BJ (cell line): ENCODE data around the gene FBXO7. TPM values are rescaled to one million over a fixed set of nuclear protein-coding genes. Genes with fewer than 3 reads are reported as not detected.

ENCODE experiments used
- CTCF ChIA-PET: fragments of 350-600 bp; formaldehyde crosslinking; extraction: SDS; loops from one replicate; lab custom pipeline; 2021; ENCODE audit warnings: antibody characterized with exemption, inconsistent platforms; lab: Yijun Ruan, JAX
- POLR2A ChIA-PET: fragments of 300-600 bp; sonication (Branson Sonifier 250); formaldehyde crosslinking; extraction: SDS; loops from one replicate; lab custom pipeline; 2021; ENCODE audit warnings: antibody characterized with exemption; lab: Charles Lee
- DNase-seq: peaks from one replicate; pipeline ENCODE4 v3.0.0-alpha.2; 2011; ENCODE audit warnings: low read depth
- H3K27me3 ChIP-seq: 2 replicates; pipeline ENCODE4 v1.6.0; 2011; ENCODE audit warnings: low read length; ENCODE audit not compliant: control insufficient read depth, insufficient read depth
- H3K36me3 ChIP-seq: 2 replicates; pipeline ENCODE4 v1.5.1; 2011; ENCODE audit warnings: low read length; ENCODE audit not compliant: control insufficient read depth, insufficient read depth
- H3K4me3 ChIP-seq: 2 replicates; pipeline ENCODE4 v1.5.1; 2011; ENCODE audit warnings: low read depth, mild to moderate bottlenecking, control low read depth, low read length
- polyA plus RNA-seq: library from polyadenylated mRNA; depleted of rRNA; stranded (reverse); fragments of >200 nt; gene quantifications from 2 replicates; pipeline ENCODE4 v1.2.3, GENCODE V29; 2011
- TF ChIP-seq, protein P1 (sequence below): IDR thresholded peaks from 2 replicates; pipeline ENCODE4 v1.5.1; 2011; ENCODE audit warnings: low read depth, mild to moderate bottlenecking, control low read depth, inconsistent platforms, low read length, moderate library complexity; ENCODE audit not compliant: insufficient read depth

FBXO7 gene
- polyA plus RNA-seq, 1 experiment, result 120 TPM

DNA sequence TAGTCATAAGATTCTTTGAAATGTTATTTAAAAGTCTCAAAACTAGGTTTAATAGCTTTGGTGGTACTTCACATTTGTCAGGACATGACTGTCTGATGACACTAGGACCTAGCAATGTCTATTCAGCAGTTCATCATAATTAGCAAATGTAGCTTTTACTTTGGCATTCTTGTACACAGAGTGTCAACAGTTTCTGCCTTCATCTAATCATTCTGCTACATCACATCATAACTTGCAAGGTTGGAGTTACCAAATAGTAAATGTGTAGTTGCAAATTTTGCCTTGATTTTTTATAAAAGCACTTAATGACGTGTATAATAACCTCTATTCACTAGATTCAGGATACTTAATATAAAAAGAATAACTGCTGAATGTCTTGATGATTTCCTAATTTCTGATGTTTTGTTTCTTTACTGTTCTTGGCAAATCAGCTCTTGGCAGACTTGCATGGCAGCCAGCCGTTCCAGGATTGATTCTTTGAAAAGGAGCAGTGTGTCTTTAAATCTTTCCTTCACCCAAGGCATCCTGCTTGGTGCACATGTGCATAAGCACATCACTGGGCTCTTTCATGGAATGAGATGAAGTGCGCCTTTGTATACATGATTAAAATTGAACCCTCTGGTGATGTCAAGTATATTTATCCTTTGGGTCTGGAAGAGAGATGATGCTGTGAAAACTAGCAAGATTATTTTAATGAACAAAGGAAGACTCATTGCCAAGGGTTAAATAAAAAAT lies 12.2 kb downstream of the FBXO7 start:
- Histone ChIP-seq H3K36me3 (no peaks in the 10 kb centered on the region; the same call in 1 of the 2 replicates), H3K27me3 (no peaks in the 10 kb centered on the region), H3K4me3 (no peak overlapping the region)
- no peak for DNase-seq
- ChIA-PET POLR2A (no interaction called here), CTCF (no interaction called here)
- TF ChIP-seq, protein P1, sequence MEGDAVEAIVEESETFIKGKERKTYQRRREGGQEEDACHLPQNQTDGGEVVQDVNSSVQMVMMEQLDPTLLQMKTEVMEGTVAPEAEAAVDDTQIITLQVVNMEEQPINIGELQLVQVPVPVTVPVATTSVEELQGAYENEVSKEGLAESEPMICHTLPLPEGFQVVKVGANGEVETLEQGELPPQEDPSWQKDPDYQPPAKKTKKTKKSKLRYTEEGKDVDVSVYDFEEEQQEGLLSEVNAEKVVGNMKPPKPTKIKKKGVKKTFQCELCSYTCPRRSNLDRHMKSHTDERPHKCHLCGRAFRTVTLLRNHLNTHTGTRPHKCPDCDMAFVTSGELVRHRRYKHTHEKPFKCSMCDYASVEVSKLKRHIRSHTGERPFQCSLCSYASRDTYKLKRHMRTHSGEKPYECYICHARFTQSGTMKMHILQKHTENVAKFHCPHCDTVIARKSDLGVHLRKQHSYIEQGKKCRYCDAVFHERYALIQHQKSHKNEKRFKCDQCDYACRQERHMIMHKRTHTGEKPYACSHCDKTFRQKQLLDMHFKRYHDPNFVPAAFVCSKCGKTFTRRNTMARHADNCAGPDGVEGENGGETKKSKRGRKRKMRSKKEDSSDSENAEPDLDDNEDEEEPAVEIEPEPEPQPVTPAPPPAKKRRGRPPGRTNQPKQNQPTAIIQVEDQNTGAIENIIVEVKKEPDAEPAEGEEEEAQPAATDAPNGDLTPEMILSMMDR, result no peak

DNA sequence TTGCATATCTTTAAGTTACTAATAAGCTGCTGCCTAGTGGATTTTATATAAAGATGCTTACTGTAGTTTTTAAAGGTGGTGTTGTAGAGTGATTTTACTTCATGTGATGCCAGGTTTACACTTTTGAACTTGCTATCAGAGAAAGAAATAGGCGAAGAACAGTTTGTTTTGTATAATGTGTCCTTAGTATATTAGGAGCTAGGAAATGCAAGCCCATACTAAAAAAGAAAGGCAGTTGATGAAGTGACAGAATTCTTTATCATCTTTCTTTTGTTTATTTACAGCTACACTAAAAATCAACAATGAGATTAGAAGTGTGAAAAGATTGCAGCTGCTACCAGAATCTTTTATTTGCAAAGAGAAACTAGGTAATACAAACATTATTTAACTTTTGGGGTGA lies 12.8 kb downstream of the FBXO7 start:
- TF ChIP-seq, protein P1, result no peak
- no peaks in the 10 kb centered on the region for H3K27me3 ChIP-seq
- POLR2A ChIA-PET, result no interaction called here
- DNase-seq, result no peak
- no peak overlapping the region for H3K4me3 ChIP-seq
- H3K36me3 ChIP-seq, result no peaks in the 10 kb centered on the region; the same call in 1 of the 2 replicates
- CTCF ChIA-PET, result no interaction called here

DNA sequence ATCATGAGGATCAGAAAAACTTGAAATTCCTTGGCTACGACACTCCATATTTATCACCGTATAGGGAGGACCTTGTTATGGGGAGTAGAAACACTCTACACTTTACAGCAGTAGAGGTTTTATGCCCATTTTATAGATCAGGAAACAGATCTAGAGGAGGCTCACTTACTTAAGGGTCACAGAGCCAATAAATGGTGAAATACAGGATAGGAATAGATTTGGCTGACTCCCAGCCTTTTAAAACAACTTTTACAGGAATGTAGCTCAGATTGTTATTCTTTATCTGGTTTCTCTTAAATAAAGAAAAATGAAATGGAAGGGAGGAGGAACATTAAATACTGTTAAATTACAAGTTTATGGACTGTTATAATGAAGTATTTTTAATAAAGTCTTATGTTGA lies 14.8 kb downstream of the FBXO7 start:
- ChIA-PET POLR2A (no interaction called here), CTCF (interaction anchor here (1.7 kb wide), 1 partner anchor 10 kb away, joined by 5 read pairs; no protein-coding TSS in a partner anchor)
- H3K4me3 ChIP-seq, result no peak overlapping the region
- TF ChIP-seq, protein P1, result no peak
- no peak for DNase-seq
- peaks cover 7% of the 10 kb centered on the region for H3K36me3 ChIP-seq
- H3K27me3 ChIP-seq, result no peaks in the 10 kb centered on the region

DNA sequence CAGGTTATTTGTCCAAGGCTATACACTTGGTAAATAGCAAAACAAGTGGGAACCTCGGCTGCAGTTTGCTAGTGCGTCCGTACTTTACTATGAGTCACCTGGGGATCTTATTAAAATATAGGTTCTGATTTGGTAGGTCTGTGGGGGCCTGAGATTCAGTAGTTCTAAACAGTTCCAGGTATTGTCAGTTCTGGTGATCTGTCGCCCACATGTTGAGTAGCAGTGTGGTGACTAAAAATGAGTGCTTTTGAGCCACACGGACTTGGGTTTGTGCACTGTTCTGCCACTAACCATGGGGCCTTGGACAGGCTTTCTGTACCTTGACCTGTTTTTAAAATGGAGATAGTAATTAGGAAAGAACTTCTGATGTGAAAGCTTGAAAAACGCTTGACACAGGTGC lies 15.7 kb downstream of the FBXO7 start:
- H3K27me3 ChIP-seq, result no peaks in the 10 kb centered on the region
- no peak overlapping the region for H3K4me3 ChIP-seq
- peaks cover 9% of the 10 kb centered on the region for H3K36me3 ChIP-seq
- TF ChIP-seq, protein P1, result no peak
- ChIA-PET POLR2A (interaction anchor here (0.6 kb wide), 1 partner anchor 340 kb away, joined by 3 read pairs; no protein-coding TSS in a partner anchor), CTCF (interaction anchor here (1.2 to 1.7 kb wide), 2 partner anchors 10 to 307 kb away, joined by 4 to 5 read pairs; no protein-coding TSS in a partner anchor)
- no peak for DNase-seq

DNA sequence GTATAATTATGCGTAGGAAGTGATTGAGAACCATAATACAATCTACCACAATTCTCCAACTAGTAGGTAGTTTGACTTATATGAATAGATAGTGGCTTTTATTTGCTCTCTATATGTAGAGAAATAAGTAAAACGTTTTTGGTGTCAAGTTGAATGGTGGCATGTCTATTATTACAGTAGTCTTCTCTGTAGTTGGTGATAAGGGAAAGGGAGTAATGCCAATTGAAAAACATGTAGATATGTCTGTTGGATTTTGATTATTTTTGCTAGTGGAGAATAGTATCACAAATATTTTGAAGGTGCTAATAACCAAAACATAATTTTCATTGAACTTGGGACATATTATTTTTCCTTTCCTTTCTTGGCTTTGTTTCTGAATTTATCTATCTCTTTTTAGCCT lies 17.5 kb downstream of the FBXO7 start:
- no peak overlapping the region for H3K4me3 ChIP-seq
- no peak for DNase-seq
- CTCF ChIA-PET, result interaction anchor here (1.0 kb wide), 1 partner anchor 13 kb away, joined by 3 read pairs; no protein-coding TSS in a partner anchor
- peaks cover 13% of the 10 kb centered on the region for H3K36me3 ChIP-seq
- POLR2A ChIA-PET, result no interaction called here
- no peaks in the 10 kb centered on the region for H3K27me3 ChIP-seq
- TF ChIP-seq, protein P1, result no peak
